HG02938 (cell line): ENCODE results near the gene MACO1.
A peak's percentile ranks its signal among the peaks of the same experiment; 100 is the strongest.

ENCODE experiments used
- ATAC-seq: cut with Tn5 transposase; IDR thresholded peaks from one replicate; pipeline ENCODE4 v1.9.1; 2021; ENCODE audit warnings: mild to moderate bottlenecking, moderate library complexity; ENCODE audit not compliant: unreplicated experiment

Gene MACO1

GRCh38 chr1:25538191-25538767, 107.6 kb downstream of the MACO1 start:
- no peak for ATAC-seq

GRCh38 chr1:25540750-25541342, 110.1 kb downstream of the MACO1 start:
- ATAC-seq: no peak

- no peak for ATAC-seq
These were observed 110.7 kb downstream of the MACO1 start for GRCh38 chr1:25541425-25541824.

GRCh38 chr1:25541889-25542658, 111.4 kb downstream of the MACO1 start:
- no peak for ATAC-seq

GRCh38 chr1:25543005-25543424, 112.3 kb downstream of the MACO1 start:
- no peak for ATAC-seq

GRCh38 chr1:25543425-25544242, 112.9 kb downstream of the MACO1 start, which contains the start of gene LDLRAP1:
LDLRAP1 (plus strand) TSS chr1:25543606; CDS start chr1:25543699, 93 bp downstream.
- peak; percentile 77 for ATAC-seq

GRCh38 chr1:25544243-25544764, 113.6 kb downstream of the MACO1 start:
- ATAC-seq: no peak

GRCh38 chr1:25544819-25545218, 114.1 kb downstream of the MACO1 start:
- ATAC-seq: no peak

- no peak for ATAC-seq
These were observed 115.1 kb downstream of the MACO1 start for GRCh38 chr1:25545767-25546166.

GRCh38 chr1:25546193-25546592, 115.5 kb downstream of the MACO1 start:
- no peak for ATAC-seq

GRCh38 chr1:25548601-25549000, 117.9 kb downstream of the MACO1 start:
- no peak for ATAC-seq

- ATAC-seq: peak; percentile 77
These were observed 118.8 kb downstream of the MACO1 start for GRCh38 chr1:25549273-25550154.
